GM23248 (cell line): ENCODE measurements around the gene RNF145. TPM values are rescaled to one million over a fixed set of nuclear protein-coding genes. Genes with fewer than 3 reads are reported as not detected.

Source experiments
- DNase-seq: peaks from one replicate; pipeline ENCODE4 v3.0.0-alpha.2; 2015
- H2AFZ ChIP-seq: fragments of 200-600 bp; sonication (generic); 2 replicates; pipeline ENCODE4 v1.6.1; 2016; ENCODE audit warnings: antibody characterized with exemption
- H3F3A ChIP-seq: fragments of 200-600 bp; sonication (generic); 2 replicates; pipeline ENCODE4 v1.6.1; 2016; ENCODE audit warnings: mild to moderate bottlenecking, antibody characterized with exemption, mixed run types; ENCODE audit not compliant: insufficient read depth
- H3K27ac ChIP-seq: fragments of 200-600 bp; sonication (generic); 2 replicates; pipeline ENCODE4 v1.5.1; 2016; ENCODE audit warnings: mild to moderate bottlenecking
- H3K27me3 ChIP-seq: fragments of 200-600 bp; sonication (generic); replicated peaks from 2 replicates; pipeline ENCODE4 v1.6.1; 2016; ENCODE audit warnings: mild to moderate bottlenecking; ENCODE audit not compliant: insufficient read depth
- H3K36me3 ChIP-seq: fragments of 200-600 bp; sonication (generic); 2 replicates; pipeline ENCODE4 v1.6.1; 2016; ENCODE audit warnings: low read depth, mild to moderate bottlenecking
- H3K4me1 ChIP-seq: fragments of 200-600 bp; sonication (generic); 2 replicates; pipeline ENCODE4 v1.6.1; 2016; ENCODE audit warnings: mild to moderate bottlenecking; ENCODE audit not compliant: insufficient read depth
- H3K4me2 ChIP-seq: fragments of 200-600 bp; sonication (generic); one replicate; pipeline ENCODE4 v1.6.1; 2016; ENCODE audit warnings: mild to moderate bottlenecking; ENCODE audit not compliant: unreplicated experiment
- H3K4me3 ChIP-seq: fragments of 200-600 bp; sonication (generic); 2 replicates; pipeline ENCODE4 v1.5.1; 2016; ENCODE audit warnings: mild to moderate bottlenecking
- H3K79me2 ChIP-seq: fragments of 200-600 bp; sonication (generic); 2 replicates; pipeline ENCODE4 v1.6.1; 2016; ENCODE audit warnings: mild to moderate bottlenecking; ENCODE audit not compliant: insufficient read depth
- H3K9ac ChIP-seq: fragments of 200-600 bp; sonication (generic); 2 replicates; pipeline ENCODE4 v1.6.1; 2016; ENCODE audit warnings: mild to moderate bottlenecking
- H3K9me2 ChIP-seq: fragments of 200-600 bp; sonication (generic); 2 replicates; pipeline ENCODE4 v1.6.1; 2016; ENCODE audit warnings: mixed run types, mild to moderate bottlenecking, moderate library complexity; ENCODE audit not compliant: insufficient read depth
- H3K9me3 ChIP-seq: fragments of 200-600 bp; sonication (generic); one replicate; pipeline ENCODE4 v1.6.1; 2017; ENCODE audit warnings: low read depth
- H4K20me1 ChIP-seq: fragments of 200-600 bp; sonication (generic); 2 replicates; pipeline ENCODE4 v1.6.0; 2016; ENCODE audit not compliant: insufficient read depth
- EZH2 ChIP-seq: fragments of 200-600 bp; sonication (generic); IDR thresholded peaks from 2 replicates; pipeline ENCODE4 v1.6.1; 2018; ENCODE audit warnings: antibody characterized with exemption, mild to moderate bottlenecking; ENCODE audit not compliant: insufficient read depth, poor library complexity, severe bottlenecking
- EZH2phosphoT487 ChIP-seq: fragments of 200-600 bp; sonication (generic); IDR thresholded peaks from 2 replicates; pipeline ENCODE4 v1.6.1; 2018; ENCODE audit warnings: antibody characterized with exemption, moderate library complexity, mild to moderate bottlenecking, low read depth; ENCODE audit not compliant: insufficient read depth
- WGBS, 2 experiments: methylation state at CpG; one replicate each; pipeline ENCODE4 v1.1.6; 2015 to 2017; ENCODE audit warnings: low lambda C conversion rate in 2 of 2, low coverage in 1 of 2; ENCODE audit errors: missing lambda C conversion rate in 2 of 2; 5-methylcytosine and 5-hydroxymethylcytosine counted together
- in situ Hi-C: fragments of 300-500 bp; cut with MboI; formaldehyde crosslinking; loops from 2 replicates; pipeline ENCODE4 v1.15.0; 2020
- polyA plus RNA-seq: library from polyadenylated mRNA; unstranded; fragments of >200 nt; fragmentation: Nextera tagmentation; extraction: Ambion mirVana; gene quantifications from 2 replicates; pipeline ENCODE4 v1.2.1, GENCODE V29; 2016
- total RNA-seq: library from RNA; depleted of rRNA; stranded (reverse); fragments of >200 nt; shearing (Covaris generic); gene quantifications from 2 replicates; pipeline ENCODE4 v1.2.3, GENCODE V29; 2014

The RNF145 gene
- total and polyA plus RNA-seq, 2 experiments from 2014 or later, result 9.2 to 38.7 TPM

- 37 to 46% methylated on average over 6 of the region's 6 CpGs for whole genome bisulfite sequencing, 2 experiments
- TF ChIP-seq EZH2phosphoT487, result no peak
- no peak for TF ChIP-seq EZH2
- Histone ChIP-seq H3K9me3 (no peaks in the 10 kb centered on the region), H3K9ac (no peak overlapping the region), H3K4me3 (no peak overlapping the region), H4K20me1 (no peaks in the 10 kb centered on the region), H3K9me2 (no peaks in the 10 kb centered on the region), H3K4me1 (peaks cover 20% of the 10 kb centered on the region), H2AFZ (no peak overlapping the region), H3K27ac (no peak overlapping the region), H3K27me3 (no peaks in the 10 kb centered on the region), H3F3A (peaks cover 46% of the 10 kb centered on the region), H3K4me2 (no peak overlapping the region), H3K36me3 (peaks cover 46% of the 10 kb centered on the region), H3K79me2 (peaks cover 39% of the 10 kb centered on the region)
- in situ Hi-C loops, result loop anchor here (25.0 kb wide), 2 partner anchors 281 to 831 kb away; no protein-coding TSS in a partner anchor
- DNase-seq, result peak; percentile 82
These were observed 52.7 kb downstream of the RNF145 start for GRCh38 chr5:159156426-159157238.

- H3K4me2 ChIP-seq, result no peak overlapping the region
- no peak overlapping the region for H3K27ac ChIP-seq
- H3K9ac ChIP-seq, result no peak overlapping the region
- in situ Hi-C loops, result loop anchor here (25.0 kb wide), 2 partner anchors 281 to 831 kb away; no protein-coding TSS in a partner anchor
- no peak overlapping the region for H3K4me3 ChIP-seq
- H3K27me3 ChIP-seq, result no peaks in the 10 kb centered on the region
- H4K20me1 ChIP-seq, result no peaks in the 10 kb centered on the region
- H3K4me1 ChIP-seq, result peaks cover 14% of the 10 kb centered on the region
- H3F3A ChIP-seq, result peaks cover 41% of the 10 kb centered on the region
- 83 to 84% methylated on average over 2 of the region's 2 CpGs for WGBS, 2 experiments
- DNase-seq, result no peak
- H3K36me3 ChIP-seq, result peaks cover 41% of the 10 kb centered on the region
- TF ChIP-seq EZH2phosphoT487 (no peak), EZH2 (no peak)
- no peaks in the 10 kb centered on the region for H3K9me2 ChIP-seq
- H2AFZ ChIP-seq, result no peak overlapping the region
- H3K9me3 ChIP-seq, result no peaks in the 10 kb centered on the region
- peaks cover 35% of the 10 kb centered on the region for H3K79me2 ChIP-seq
These were observed 53.4 kb downstream of the RNF145 start for GRCh38 chr5:159155960-159156359.

GRCh38 chr5:159152876-159153275 is 56.5 kb downstream of the RNF145 start:
- 96 to 97% methylated on average over 2 of the region's 2 CpGs for WGBS, 2 experiments
- Histone ChIP-seq H3K9me2 (no peaks in the 10 kb centered on the region), H3K27me3 (no peaks in the 10 kb centered on the region), H3K4me2 (no peak overlapping the region), H3K4me1 (no peaks in the 10 kb centered on the region), H4K20me1 (no peaks in the 10 kb centered on the region), H3K4me3 (no peak overlapping the region), H3K27ac (no peak overlapping the region), H3K36me3 (peaks cover 14% of the 10 kb centered on the region), H3K9me3 (no peaks in the 10 kb centered on the region), H3K79me2 (peaks cover 14% of the 10 kb centered on the region; the same call in 1 of the 2 replicates), H3K9ac (no peak overlapping the region), H2AFZ (no peak overlapping the region), H3F3A (peaks cover 13% of the 10 kb centered on the region)
- no peak for TF ChIP-seq EZH2phosphoT487
- TF ChIP-seq EZH2, result no peak
- no peak for DNase-seq
- in situ Hi-C loops, result loop anchor here (25.0 kb wide), 2 partner anchors 284 to 834 kb away; no protein-coding TSS in a partner anchor

GRCh38 chr5:159149085-159149484 is 60.3 kb downstream of the RNF145 start:
- H3K4me3 ChIP-seq, result no peak overlapping the region
- H3K27me3 ChIP-seq, result no peaks in the 10 kb centered on the region
- H3F3A ChIP-seq, result no peaks in the 10 kb centered on the region
- no peaks in the 10 kb centered on the region for H3K9me3 ChIP-seq
- no peaks in the 10 kb centered on the region for H3K79me2 ChIP-seq
- no peak overlapping the region for H3K9ac ChIP-seq
- H4K20me1 ChIP-seq, result no peaks in the 10 kb centered on the region
- no peak overlapping the region for H3K27ac ChIP-seq
- no peaks in the 10 kb centered on the region for H3K36me3 ChIP-seq
- no peak overlapping the region for H3K4me2 ChIP-seq
- no peak overlapping the region for H2AFZ ChIP-seq
- 90 to 92% methylated on average over 7 of the region's 7 CpGs for WGBS, 2 experiments
- no peaks in the 10 kb centered on the region for H3K9me2 ChIP-seq
- in situ Hi-C loops, result loop anchor here (25.0 kb wide), 1 partner anchor 1337 kb away; no protein-coding TSS in a partner anchor
- no peak for DNase-seq
- no peak for TF ChIP-seq EZH2
- TF ChIP-seq EZH2phosphoT487, result no peak
- no peaks in the 10 kb centered on the region for H3K4me1 ChIP-seq
